Aorta (tissue), 5 donors: ENCODE results near the gene RAB33B. TPM values are rescaled to one million over a fixed set of nuclear protein-coding genes. Genes with fewer than 3 reads are reported as not detected.

ENCODE experiments used
- ATAC-seq: fragments of 200-7000 bp; cut with Tn5 transposase; one replicate; pipeline ENCODE4 v1.9.1; 2022; ENCODE audit warnings: moderate library complexity; ENCODE audit not compliant: low FRiP score
- DNase-seq, 2 donors: peaks; one replicate each; pipeline ENCODE4 v3.0.0-alpha.2; 2020
- H3K27ac ChIP-seq, 2 donors: one replicate each; pipeline ENCODE4 v1.5.1; 2013; ENCODE audit warnings: low read length in 2 of 2, mild to moderate bottlenecking in 2 of 2, moderate library complexity in 2 of 2, control low read depth in 1 of 2, inconsistent platforms in 1 of 2, low read depth in 1 of 2
- H3K27me3 ChIP-seq, 2 donors: one replicate each; pipeline ENCODE4 v1.6.1; 2013; ENCODE audit warnings: control low read depth in 1 of 2, low read length in 1 of 2, mild to moderate bottlenecking in 1 of 2, moderate library complexity in 1 of 2; ENCODE audit not compliant: insufficient read depth in 2 of 2, control insufficient read depth in 1 of 2
- H3K36me3 ChIP-seq, 2 donors: one replicate each; pipeline ENCODE4 v1.6.1; 2013; ENCODE audit warnings: control low read depth in 1 of 2, low read length in 1 of 2, mild to moderate bottlenecking in 1 of 2; ENCODE audit not compliant: insufficient read depth in 2 of 2, control insufficient read depth in 1 of 2
- H3K4me1 ChIP-seq, 2 donors: one replicate each; pipeline ENCODE4 v1.6.1; 2013; ENCODE audit warnings: low read length in 2 of 2, control low read depth in 1 of 2, mild to moderate bottlenecking in 1 of 2, moderate library complexity in 1 of 2; ENCODE audit not compliant: insufficient read depth in 2 of 2, control insufficient read depth in 1 of 2
- H3K4me3 ChIP-seq, 2 donors: one replicate each; pipeline ENCODE4 v1.5.1; 2013; ENCODE audit warnings: low read length in 2 of 2, control low read depth in 1 of 2, mild to moderate bottlenecking in 1 of 2
- H3K9me3 ChIP-seq: one replicate; pipeline ENCODE4 v1.6.1; 2013; ENCODE audit warnings: mild to moderate bottlenecking, low read length; ENCODE audit not compliant: control insufficient read depth
- WGBS, 2 donors: extraction: QIAGEN DNeasy Blood & Tissue Kit; methylation state at CpG; one replicate each; pipeline ENCODE4 v1.1.7; 2013; 5-methylcytosine and 5-hydroxymethylcytosine counted together
- intact Hi-C, 2 donors: fragments of 100-400 bp; cut with DNase I; formaldehyde crosslinking; loops; one replicate each; pipeline versions ENCODE4 v1.14.2 to v1.15.0; 2022
- polyA plus RNA-seq, 2 donors: library from polyadenylated mRNA; stranded (reverse); fragments of 200-250 nt; gene quantifications; one replicate each; pipeline ENCODE4 v1.2.3, GENCODE V29; 2013
- total RNA-seq, 2 donors: library from RNA; stranded (reverse); fragmentation: NEBNext Ultra II Directional; extraction: Animal tissue kit (Norgen Biotek cat#: 25700); gene quantifications; one replicate each; pipeline ENCODE4 v1.2.1, GENCODE V29; 2021
- donor health status: healthy with polysubstance abuse.
- donor health status: Bipolar disorder and iron deficiency.
- donor health status: DM: no; HTN: no; CAD: no.
- donor health status: DM: no; HTN: no; CAD: no.
- donor health status: DM: yes; HTN: yes; CAD: no.

RAB33B gene
- total and polyA plus RNA-seq, 4 donors, result 9.1 to 14.9 (median 11.7) TPM

DNA sequence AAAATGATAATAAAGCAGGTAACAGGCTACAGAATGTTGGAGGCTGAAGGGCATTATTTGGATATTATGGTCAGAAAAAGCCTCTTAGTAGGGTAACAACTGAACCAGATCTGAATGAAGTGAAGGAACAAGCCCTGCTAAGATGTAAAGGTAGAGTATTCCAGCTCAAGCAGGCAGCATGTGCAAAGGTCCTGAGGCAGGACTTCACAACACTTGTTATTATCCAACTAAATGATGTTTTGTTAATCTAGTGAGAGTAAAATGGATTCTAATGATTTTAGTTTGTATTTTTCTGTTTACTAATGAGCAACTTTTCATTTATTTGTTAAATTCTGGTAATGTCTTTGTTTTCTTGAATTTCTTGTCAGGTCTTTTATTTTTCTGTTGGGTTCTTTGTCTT lies 35.7 kb downstream of the RAB33B start:
- Histone ChIP-seq H3K4me1 (no peaks in the 10 kb centered on the region), H3K9me3 (peaks cover 2% of the 10 kb centered on the region), H3K36me3 (no peaks in the 10 kb centered on the region), H3K27ac (no peak overlapping the region), H3K4me3 (no peak overlapping the region), H3K27me3 (no peaks in the 10 kb centered on the region)
- no peak for ATAC-seq
- intact Hi-C loops, result loop anchor here in 1 of 2 donors (10.0 kb wide), 1 partner anchor 145 kb away; no protein-coding TSS in a partner anchor
- DNase-seq, result no peak

DNA sequence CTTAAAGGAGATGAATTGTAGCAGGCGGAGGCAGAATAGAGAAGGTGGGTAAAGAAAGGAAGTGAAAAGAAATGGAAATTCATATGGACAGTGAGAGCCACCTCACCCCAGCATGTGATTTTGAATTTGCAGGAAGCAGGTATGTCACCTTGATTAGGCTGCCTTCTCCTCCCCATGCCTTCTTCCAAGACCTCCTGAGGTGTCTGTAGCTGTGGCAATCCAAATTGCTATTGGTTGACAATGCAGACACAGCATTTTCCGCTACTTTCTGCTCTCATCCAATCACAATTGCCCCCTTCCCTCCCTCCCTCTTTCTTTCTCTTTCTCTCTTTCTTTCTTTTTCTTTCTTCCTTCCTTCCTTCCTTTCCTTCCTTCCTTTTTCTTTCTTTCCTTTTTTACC lies 38.5 kb downstream of the RAB33B start:
- DNase-seq (no peak), ATAC-seq (no peak)
- Histone ChIP-seq H3K4me1 (no peaks in the 10 kb centered on the region), H3K27me3 (no peaks in the 10 kb centered on the region), H3K4me3 (no peak overlapping the region), H3K27ac (no peak overlapping the region), H3K9me3 (peaks cover 2% of the 10 kb centered on the region), H3K36me3 (no peaks in the 10 kb centered on the region)
- WGBS, 2 donors, result 95 to 98% methylated on average over 2 of the region's 2 CpGs
- intact Hi-C loops, result loop anchor here in 1 of 2 donors (10.0 kb wide), 1 partner anchor 142 kb away; no protein-coding TSS in a partner anchor

DNA sequence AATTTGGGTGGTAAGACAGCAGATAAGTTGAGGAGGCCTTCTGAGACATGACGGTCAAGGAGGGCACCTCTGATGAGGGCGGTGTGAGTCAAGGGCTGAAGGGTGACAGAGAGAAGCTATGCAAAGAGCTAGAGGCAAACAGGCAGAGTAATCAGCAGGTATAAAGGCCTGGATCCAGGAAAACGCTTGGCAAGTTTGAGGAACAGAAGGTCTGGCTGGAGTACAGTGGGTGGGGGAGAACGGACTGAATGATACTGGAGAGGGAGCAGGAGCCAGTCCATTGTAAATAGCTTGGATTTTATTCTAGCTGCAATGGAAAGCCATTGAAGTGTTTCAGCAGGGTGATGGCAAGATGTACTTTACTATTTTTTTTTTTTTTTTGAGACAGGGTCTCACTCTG lies 39.3 kb downstream of the RAB33B start:
- no peak for ATAC-seq
- H3K36me3 ChIP-seq, result no peaks in the 10 kb centered on the region
- DNase-seq, result no peak
- H3K27me3 ChIP-seq, result no peaks in the 10 kb centered on the region
- no peak overlapping the region for H3K4me3 ChIP-seq
- peaks cover 2% of the 10 kb centered on the region for H3K9me3 ChIP-seq
- H3K27ac ChIP-seq, result no peak overlapping the region
- H3K4me1 ChIP-seq, result no peaks in the 10 kb centered on the region
- 75 to 85% methylated on average over 4 of the region's 4 CpGs for WGBS, 2 donors
- intact Hi-C loops, result loop anchor here in 1 of 2 donors (10.0 kb wide), 1 partner anchor 142 kb away; no protein-coding TSS in a partner anchor

DNA sequence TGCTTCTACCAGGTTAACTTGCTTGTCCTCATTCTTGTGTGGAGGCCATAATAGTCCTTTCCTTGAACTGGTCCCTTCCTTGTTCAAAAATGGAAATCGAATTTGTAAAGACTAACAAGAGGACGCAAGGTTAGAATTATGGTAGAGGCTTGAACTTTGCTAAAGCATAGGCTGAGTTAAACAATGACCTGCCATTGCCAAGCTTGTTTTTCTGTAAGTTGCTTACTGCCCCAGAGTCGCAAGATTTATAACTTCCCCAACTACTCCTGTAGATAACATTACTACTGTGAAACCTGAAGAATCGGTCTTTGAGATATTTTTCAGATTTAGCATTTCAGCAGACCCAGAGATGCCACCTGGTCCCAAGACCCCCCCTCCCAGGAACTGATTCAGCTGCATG lies 45.3 kb downstream of the RAB33B start:
- Histone ChIP-seq H3K36me3 (no peaks in the 10 kb centered on the region), H3K9me3 (peaks cover 1% of the 10 kb centered on the region), H3K4me3 (no peak overlapping the region), H3K4me1 (no peaks in the 10 kb centered on the region), H3K27me3 (peaks cover 0 to 2% of the 10 kb centered on the region in 2 donors), H3K27ac (no peak overlapping the region)
- ATAC-seq (no peak), DNase-seq (no peak)
- intact Hi-C loops, result loop anchor here (2.0 to 10.0 kb wide), 3 partner anchors 133 to 152 kb away; no protein-coding TSS in a partner anchor
- WGBS, 2 donors, result 87 to 88% methylated on average over 4 of the region's 4 CpGs

DNA sequence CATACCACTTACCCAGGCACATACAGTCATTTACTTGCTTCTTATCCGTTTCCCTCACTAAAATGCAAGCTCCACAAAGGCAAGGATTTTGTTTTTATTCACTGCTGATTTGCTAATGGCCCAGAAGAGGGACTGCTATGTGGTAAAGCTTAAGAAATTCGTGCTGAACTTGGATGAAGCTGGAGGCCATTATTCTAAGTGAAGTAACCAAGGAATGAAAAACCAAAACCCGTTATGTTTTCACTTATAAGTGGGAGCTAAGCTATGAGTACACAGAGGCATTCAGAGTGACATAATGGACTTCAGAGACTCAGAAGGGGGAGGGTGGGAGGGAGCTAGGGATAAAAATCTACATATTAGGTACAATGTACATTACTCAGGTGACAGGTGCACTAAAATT lies 47.2 kb downstream of the RAB33B start:
- peaks cover 0 to 2% of the 10 kb centered on the region in 2 donors for H3K27me3 ChIP-seq
- 34 to 47% methylated on average over 3 of the region's 3 CpGs for WGBS, 2 donors

DNA sequence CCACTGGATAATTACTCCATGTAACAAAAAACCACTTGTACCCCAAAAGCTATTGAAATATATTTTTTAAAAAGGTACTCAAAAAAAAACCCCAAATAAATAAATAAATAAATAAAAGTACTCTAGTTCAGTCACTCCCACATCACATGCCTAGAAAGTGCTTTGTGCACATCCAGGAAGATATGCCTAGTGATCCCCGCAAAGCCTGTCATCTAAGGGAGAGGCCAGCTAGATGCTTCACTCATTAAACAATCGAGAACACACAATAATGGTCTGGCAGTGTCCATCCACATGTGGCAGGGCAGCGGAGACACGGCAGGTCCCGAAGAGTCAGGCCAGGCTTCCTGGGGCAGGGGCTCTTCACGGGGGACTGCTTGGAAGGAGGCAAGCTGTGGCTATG lies 47.6 kb downstream of the RAB33B start:
- H3K27me3 ChIP-seq, result peaks cover 0 to 2% of the 10 kb centered on the region in 2 donors
- intact Hi-C loops, result no loop called here
- no peak overlapping the region for H3K27ac ChIP-seq

More for the DNA sequence above, 47.2 kb downstream of the RAB33B start:
- no peaks in the 10 kb centered on the region for H3K36me3 ChIP-seq
- DNase-seq (no peak), ATAC-seq (no peak)
- no peak overlapping the region for H3K27ac ChIP-seq
- H3K9me3 ChIP-seq, result peaks cover 1% of the 10 kb centered on the region
- intact Hi-C loops, result no loop called here
- H3K4me1 ChIP-seq, result no peaks in the 10 kb centered on the region
- H3K4me3 ChIP-seq, result no peak overlapping the region

DNA sequence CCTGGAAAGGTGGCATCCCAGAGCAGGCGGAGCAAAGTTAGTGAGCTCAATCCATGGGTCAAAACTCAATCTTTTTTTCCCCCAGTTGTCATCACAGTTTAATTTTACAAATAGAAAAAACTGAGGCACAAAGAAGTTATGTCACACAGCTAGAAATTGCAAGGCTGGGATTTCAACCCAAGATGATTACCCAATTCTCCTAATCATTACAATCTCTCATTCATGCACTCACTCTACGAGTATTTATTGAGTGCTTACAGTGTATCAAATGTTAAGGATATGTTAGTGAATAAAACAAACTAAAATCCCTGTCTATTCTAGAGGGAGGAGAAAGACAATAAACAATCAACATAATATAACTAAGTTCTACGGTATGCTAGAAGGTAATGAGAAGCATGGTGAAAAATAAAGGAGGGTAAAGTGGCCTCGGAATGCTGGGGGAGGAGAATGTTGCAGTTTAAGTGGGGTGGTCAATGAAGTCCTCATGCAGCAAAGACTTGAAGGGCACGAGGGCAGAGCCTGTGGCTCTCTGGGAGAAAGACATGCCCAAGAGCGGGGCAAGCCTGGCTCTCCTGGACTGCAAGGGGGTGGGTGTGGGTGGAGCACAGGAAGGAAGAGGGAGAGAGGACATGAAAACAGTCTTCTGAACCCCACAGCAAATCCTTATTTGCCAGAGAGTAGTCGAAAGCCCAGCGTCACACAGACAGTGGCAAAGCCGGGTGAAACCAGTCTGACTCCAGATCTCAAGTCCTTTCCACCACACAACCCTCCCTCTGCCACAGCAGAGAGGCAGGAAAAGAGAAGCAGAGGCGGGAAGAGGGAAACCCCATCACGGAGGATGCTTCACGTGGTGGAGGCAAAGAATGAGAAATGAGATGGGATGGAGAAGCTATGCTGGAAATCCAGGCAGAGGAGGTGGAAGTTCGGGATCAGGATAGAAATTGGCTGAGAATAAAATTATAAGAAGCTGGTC lies 48.3 kb downstream of the RAB33B start:
- ATAC-seq, result no peak
- intact Hi-C loops, result no loop called here

More for the DNA sequence above, 47.6 kb downstream of the RAB33B start:
- no peak for ATAC-seq
- Histone ChIP-seq H3K9me3 (peaks cover 1% of the 10 kb centered on the region), H3K36me3 (no peaks in the 10 kb centered on the region), H3K4me1 (no peaks in the 10 kb centered on the region), H3K4me3 (no peak overlapping the region)
- 78 to 88% methylated on average over 6 of the region's 6 CpGs for WGBS, 2 donors
- DNase-seq, result no peak

DNA sequence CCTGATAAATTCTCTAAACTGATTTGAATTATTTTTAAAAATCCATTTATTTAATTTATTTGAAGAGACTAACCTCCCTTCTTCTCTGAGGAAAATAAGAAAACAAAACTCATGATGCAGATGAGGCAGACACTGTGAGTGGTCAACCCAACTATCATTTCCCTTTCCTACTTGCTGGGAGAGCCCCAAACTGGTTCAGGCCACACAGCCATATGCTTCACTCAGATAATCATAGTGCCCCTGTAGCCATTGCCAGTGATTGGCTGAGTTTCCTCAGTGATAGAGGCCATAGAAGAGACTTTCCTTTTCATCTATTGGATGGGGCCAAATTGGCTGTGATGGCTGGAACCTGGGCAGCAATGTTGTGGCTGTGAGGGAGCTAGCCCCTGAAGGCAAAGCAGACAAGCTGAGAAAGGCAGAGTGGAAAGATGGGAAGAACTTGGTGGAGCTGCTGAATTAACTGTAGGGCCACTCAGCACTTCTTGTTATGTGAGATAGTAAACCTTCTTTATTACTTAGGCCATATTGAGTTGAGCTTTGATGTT lies 49.8 kb downstream of the RAB33B start:
- Histone ChIP-seq H3K36me3 (peaks cover 0 to 3% of the 10 kb centered on the region in 2 donors), H3K27ac (no peak overlapping the region), H3K4me1 (no peaks in the 10 kb centered on the region), H3K4me3 (no peak overlapping the region), H3K9me3 (peaks cover 1% of the 10 kb centered on the region), H3K27me3 (peaks cover 0 to 2% of the 10 kb centered on the region in 2 donors)
- intact Hi-C loops, result no loop called here
- no peak for DNase-seq
- ATAC-seq, result no peak

More for the DNA sequence above, 48.3 kb downstream of the RAB33B start:
- Histone ChIP-seq H3K4me3 (no peak overlapping the region), H3K36me3 (peaks cover 0 to 3% of the 10 kb centered on the region in 2 donors), H3K27ac (no peak overlapping the region), H3K9me3 (peaks cover 1% of the 10 kb centered on the region), H3K4me1 (no peaks in the 10 kb centered on the region), H3K27me3 (peaks cover 0 to 2% of the 10 kb centered on the region in 2 donors)
- WGBS, 2 donors, result 73 to 76% methylated on average over 13 of the region's 13 CpGs
- DNase-seq, result no peak
